Thyroid gland (tissue), 4 donors: ENCODE data around the gene REELD1.

Experiments used
- CTCF ChIP-seq, 6 experiments: fragments of 200-600 bp in 3 of 6; fragments of 450-650 bp in 3 of 6; sonication (generic) in 3 of 6; IDR thresholded peaks; one replicate each; pipeline ENCODE4 v1.5.1; 2016 to 2019; ENCODE audit warnings: antibody characterized with exemption in 6 of 6, mild to moderate bottlenecking in 2 of 6, inconsistent platforms in 1 of 6, moderate library complexity in 1 of 6
- POLR2A ChIP-seq, 2 donors: fragments of 450-650 bp; IDR thresholded peaks; one replicate each; pipeline ENCODE4 v1.6.1; 2017; ENCODE audit warnings: antibody characterized with exemption in 2 of 2, mild to moderate bottlenecking in 2 of 2, moderate library complexity in 1 of 2

GRCh38 chr4:146207410-146207809 lies 6.9 kb upstream of the REELD1 start:
- TF ChIP-seq CTCF (IDR thresholded peaks at IDR 0.05) = no peak
- TF ChIP-seq POLR2A (IDR thresholded peaks at IDR 0.05) = no peak
